Skeletal muscle tissue (tissue), 4 donors: Measurements from ENCODE around the gene ASH1L. TPM values are rescaled to one million over a fixed set of nuclear protein-coding genes. Genes with fewer than 3 reads are reported as not detected.

Experiments used
- H3K27ac ChIP-seq: one replicate; pipeline ENCODE4 v1.7.0; 2013; ENCODE audit warnings: mild to moderate bottlenecking, low read depth, low read length, inconsistent platforms
- H3K27me3 ChIP-seq, 3 donors: one replicate each; pipeline ENCODE4 v1.7.0; 2013; ENCODE audit warnings: low read length in 3 of 3; ENCODE audit not compliant: control insufficient read depth in 3 of 3, insufficient read depth in 3 of 3
- H3K36me3 ChIP-seq, 3 donors: one replicate each; pipeline ENCODE4 v1.7.0; 2013; ENCODE audit warnings: low read length in 3 of 3; ENCODE audit not compliant: control insufficient read depth in 3 of 3, insufficient read depth in 3 of 3
- H3K4me1 ChIP-seq, 3 donors: one replicate each; pipeline ENCODE4 v1.7.0; 2013; ENCODE audit warnings: low read length in 3 of 3, mild to moderate bottlenecking in 3 of 3; ENCODE audit not compliant: control insufficient read depth in 3 of 3, insufficient read depth in 3 of 3
- H3K4me3 ChIP-seq, 3 donors: one replicate each; pipeline ENCODE4 v1.7.0; 2013; ENCODE audit warnings: low read length in 3 of 3
- H3K9ac ChIP-seq, 3 donors: one replicate each; pipeline ENCODE4 v1.7.0; 2013; ENCODE audit warnings: low read length in 3 of 3, mild to moderate bottlenecking in 3 of 3, moderate library complexity in 2 of 3, low read depth in 1 of 3
- H3K9me3 ChIP-seq, 3 donors: one replicate each; pipeline ENCODE4 v1.7.0; 2013; ENCODE audit warnings: low read length in 3 of 3; ENCODE audit not compliant: control insufficient read depth in 3 of 3
- total RNA-seq: library from RNA; depleted of rRNA; stranded (reverse); fragments of >200 nt; gene quantifications from one replicate; pipeline ENCODE4 v1.2.3, GENCODE V29; 2014
- donor health status: Osteomylitis.

Gene ASH1L
- total RNA-seq, 1 donor from 2014 or later = 35.0 TPM

- Histone ChIP-seq H3K27me3 (no peaks in the 10 kb centered on the region), H3K9me3 (no peaks in the 10 kb centered on the region), H3K4me1 (peaks cover 10 to 16% (median 16%) of the 10 kb centered on the region in 3 donors), H3K27ac (no peak overlapping the region), H3K36me3 (peaks cover 0 to 2% (median 0%) of the 10 kb centered on the region in 3 donors), H3K9ac (no peak overlapping the region), H3K4me3 (no peak overlapping the region)
Observed at GRCh38 chr1:155305881-155306391, 256.7 kb downstream of the ASH1L start.

DNA sequence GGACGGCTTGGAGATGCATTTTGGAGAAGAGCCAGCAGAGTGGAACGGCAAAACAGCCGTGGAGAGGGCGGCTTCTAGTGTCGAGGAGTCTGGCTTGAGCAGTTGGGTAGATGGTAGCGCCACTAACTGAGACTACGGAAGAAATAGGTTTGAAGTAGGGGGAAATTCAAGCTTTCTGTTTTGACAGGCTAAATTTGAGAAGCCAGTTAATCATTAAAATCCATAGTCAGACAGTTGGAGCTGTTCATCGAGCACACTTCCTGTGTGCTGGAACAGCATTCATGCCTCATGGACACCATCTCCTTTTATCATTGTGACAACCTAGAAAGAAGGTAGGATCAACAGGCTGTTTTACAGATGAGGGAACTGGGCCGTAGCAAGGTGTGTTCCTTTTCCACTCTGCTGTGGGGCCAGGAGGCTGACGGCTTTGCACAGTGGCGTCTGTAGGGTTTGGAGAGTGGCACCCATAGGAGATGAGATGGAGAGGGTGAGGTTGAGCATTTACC lies 258.0 kb downstream of the ASH1L start:
- H3K4me3 ChIP-seq = no peak overlapping the region
- H3K9ac ChIP-seq = no peak overlapping the region
- peaks cover 5 to 11% (median 6%) of the 10 kb centered on the region in 3 donors for H3K4me1 ChIP-seq
- H3K27ac ChIP-seq = no peak overlapping the region
- H3K9me3 ChIP-seq = no peaks in the 10 kb centered on the region
- no peaks in the 10 kb centered on the region for H3K27me3 ChIP-seq
- H3K36me3 ChIP-seq = peaks cover 0 to 2% (median 0%) of the 10 kb centered on the region in 3 donors

- H3K4me1 ChIP-seq = peaks cover 0 to 11% (median 0%) of the 10 kb centered on the region in 3 donors
- no peaks in the 10 kb centered on the region for H3K36me3 ChIP-seq
- H3K27me3 ChIP-seq = peaks cover 0 to 5% (median 2%) of the 10 kb centered on the region in 3 donors
- H3K9ac ChIP-seq = no peak within 1 kb of the TSS
- no peak within 1 kb of the TSS for H3K4me3 ChIP-seq
- H3K9me3 ChIP-seq = no peaks in the 10 kb centered on the region
- no peak within 1 kb of the TSS for H3K27ac ChIP-seq
Observed at GRCh38 chr1:155301342-155301841, 261.2 kb downstream of the ASH1L start, which contains the start of gene PKLR. PKLR (minus strand) TSS chr1:155301438; CDS start chr1:155301395, 43 bp downstream.

DNA sequence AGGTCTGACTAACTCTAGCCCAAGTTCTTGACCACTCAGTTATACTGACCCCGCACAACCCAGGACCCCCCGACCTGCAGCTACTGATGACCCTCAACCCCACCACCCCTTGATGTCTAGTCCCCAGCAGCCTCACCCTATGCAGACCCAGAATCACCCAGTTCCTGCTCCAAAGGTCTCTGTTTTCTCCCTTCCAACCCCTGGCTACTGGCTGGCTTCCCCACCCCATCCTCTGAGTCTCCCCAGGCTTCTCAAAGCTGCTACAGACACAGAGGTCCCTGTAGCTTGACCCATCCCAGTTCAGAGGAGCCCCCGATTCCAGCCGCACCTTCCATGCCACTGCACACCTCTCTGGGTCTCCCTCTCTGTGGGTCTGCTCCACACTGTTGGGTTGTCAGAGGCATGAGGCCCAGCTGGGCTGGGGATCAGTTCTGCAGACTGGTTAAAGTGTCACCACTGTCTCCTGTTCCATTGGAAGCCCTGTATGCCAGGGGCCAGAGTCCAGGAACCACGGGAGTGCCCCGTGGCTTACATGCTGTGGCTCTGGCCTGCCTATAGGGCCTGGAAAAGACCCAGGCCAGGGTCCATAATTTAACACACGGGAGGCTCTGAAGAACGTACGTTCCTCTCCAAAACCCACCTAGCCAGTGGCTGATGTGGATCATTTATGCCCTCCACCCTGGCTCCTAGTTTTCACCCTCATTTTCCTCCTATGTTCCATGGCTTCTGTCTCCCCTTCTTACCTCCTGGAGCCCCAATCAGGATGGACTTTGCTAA lies 261.9 kb downstream of the ASH1L start:
- H3K9ac ChIP-seq = no peak overlapping the region
- H3K4me3 ChIP-seq = no peak overlapping the region
- H3K4me1 ChIP-seq = peaks cover 0 to 11% (median 0%) of the 10 kb centered on the region in 3 donors
- no peak overlapping the region for H3K27ac ChIP-seq
- peaks cover 5 to 9% (median 7%) of the 10 kb centered on the region in 3 donors for H3K27me3 ChIP-seq
- no peaks in the 10 kb centered on the region for H3K9me3 ChIP-seq
- no peaks in the 10 kb centered on the region for H3K36me3 ChIP-seq

- Histone ChIP-seq H3K36me3 (no peaks in the 10 kb centered on the region), H3K9ac (no peak overlapping the region), H3K4me3 (no peak overlapping the region), H3K27me3 (peaks cover 12 to 16% (median 14%) of the 10 kb centered on the region in 3 donors), H3K27ac (no peak overlapping the region), H3K9me3 (no peaks in the 10 kb centered on the region), H3K4me1 (peaks cover 1 to 16% (median 5%) of the 10 kb centered on the region in 3 donors)
Observed at GRCh38 chr1:155300024-155300423, 262.6 kb downstream of the ASH1L start.

DNA sequence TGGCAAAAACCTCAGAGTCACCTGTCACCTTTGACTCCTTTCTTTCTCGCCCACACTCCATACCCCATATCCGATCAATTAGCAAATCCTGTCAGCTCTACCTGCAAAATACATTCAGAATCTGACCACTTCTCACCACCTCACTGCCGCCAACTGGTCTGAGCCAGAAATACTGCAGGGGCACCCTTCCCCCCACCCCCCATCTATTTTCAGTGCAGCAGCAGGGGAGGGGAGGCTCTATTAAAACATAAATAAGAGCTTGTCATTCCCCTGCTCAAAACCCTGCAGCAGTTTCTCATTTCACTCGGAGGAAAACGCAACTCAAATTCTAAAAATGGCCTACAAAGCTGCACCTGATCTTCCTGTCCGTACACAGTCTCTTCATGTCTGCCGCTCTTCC lies 265.2 kb downstream of the ASH1L start:
- H3K4me1 ChIP-seq = peaks cover 4 to 16% (median 8%) of the 10 kb centered on the region in 3 donors
- peaks cover 27 to 37% (median 29%) of the 10 kb centered on the region in 3 donors for H3K27me3 ChIP-seq

DNA sequence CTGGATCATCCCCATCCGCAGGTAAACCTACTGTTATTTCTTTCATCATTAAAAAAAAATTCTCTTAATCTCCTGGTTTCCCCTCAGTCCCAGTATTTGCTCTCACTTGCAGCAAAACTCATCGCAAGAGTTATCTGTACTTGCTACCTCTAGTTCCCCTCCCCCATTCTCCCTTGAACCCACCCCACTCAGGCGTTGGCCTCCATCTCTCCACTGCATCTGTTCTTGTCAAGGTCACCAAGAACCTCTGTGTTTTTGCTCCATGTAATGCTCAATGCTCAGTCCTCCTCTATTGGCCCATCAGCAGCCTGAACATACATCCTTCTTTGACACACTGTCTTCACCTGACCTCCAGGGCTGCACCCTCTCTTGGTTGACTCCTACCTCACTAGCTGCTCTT lies 265.9 kb downstream of the ASH1L start:
- Histone ChIP-seq H3K9ac (no peak overlapping the region), H3K4me1 (peaks cover 4 to 16% (median 8%) of the 10 kb centered on the region in 3 donors)

More for the DNA sequence above, 265.2 kb downstream of the ASH1L start:
- Histone ChIP-seq H3K36me3 (no peaks in the 10 kb centered on the region), H3K9ac (no peak overlapping the region), H3K9me3 (no peaks in the 10 kb centered on the region), H3K4me3 (no peak overlapping the region), H3K27ac (no peak overlapping the region)

GRCh38 chr1:155295942-155296267 lies 266.7 kb downstream of the ASH1L start:
- no peak overlapping the region for H3K9ac ChIP-seq
- no peak overlapping the region for H3K4me3 ChIP-seq
- peaks cover 4 to 16% (median 8%) of the 10 kb centered on the region in 3 donors for H3K4me1 ChIP-seq
- H3K27me3 ChIP-seq = peaks cover 27 to 37% (median 29%) of the 10 kb centered on the region in 3 donors
- no peaks in the 10 kb centered on the region for H3K9me3 ChIP-seq
- H3K36me3 ChIP-seq = no peaks in the 10 kb centered on the region
- H3K27ac ChIP-seq = no peak overlapping the region

More for the DNA sequence above, 265.9 kb downstream of the ASH1L start:
- no peaks in the 10 kb centered on the region for H3K9me3 ChIP-seq
- H3K4me3 ChIP-seq = no peak overlapping the region
- peaks cover 27 to 37% (median 29%) of the 10 kb centered on the region in 3 donors for H3K27me3 ChIP-seq
- no peaks in the 10 kb centered on the region for H3K36me3 ChIP-seq
- H3K27ac ChIP-seq = no peak overlapping the region

GRCh38 chr1:155295183-155295941 lies 267.2 kb downstream of the ASH1L start:
- Histone ChIP-seq H3K27me3 (peaks cover 27 to 37% (median 29%) of the 10 kb centered on the region in 3 donors), H3K4me1 (peaks cover 4 to 16% (median 8%) of the 10 kb centered on the region in 3 donors), H3K27ac (no peak overlapping the region), H3K4me3 (peak overlapping the region in 1 of 3 donors; percentile 13), H3K9ac (no peak overlapping the region), H3K9me3 (no peaks in the 10 kb centered on the region), H3K36me3 (no peaks in the 10 kb centered on the region)
